Measurements from ENCODE around the gene NPY2R.

NPY2R gene

GRCh38 chr4:155241664-155242063 lies 33.2 kb downstream of the NPY2R start:
- H3K36me3 ChIP-seq (ENCODE audit: control insufficient read depth in 2 of 2, insufficient read depth in 1 of 2, low read length in 2 of 2): no peaks in the 10 kb centered on the region
- H3K9me3 ChIP-seq (ENCODE audit: control insufficient read depth, insufficient read depth, low read depth, low read length): no peaks in the 10 kb centered on the region
- ChIA-PET POLR2A (no interaction called here), CTCF (no interaction called here)
- no peak overlapping the region for H3K4me3 ChIP-seq (ENCODE audit: low read depth, low read length)
- TF ChIP-seq ZNF571 (tag by site-specific recombination; IDR thresholded peaks at IDR 0.05) (no peak), ZNF350 (tag by site-specific recombination; IDR thresholded peaks at IDR 0.05) (no peak), ZNF488 (tag by site-specific recombination; IDR thresholded peaks at IDR 0.05) (no peak), ZNF664 (tag by site-specific recombination; IDR thresholded peaks at IDR 0.05) (no peak), ZNF529 (tag by site-specific recombination; IDR thresholded peaks at IDR 0.05; ENCODE audit: insufficient replicate concordance) (no peak), ZNF239 (tag by site-specific recombination; IDR thresholded peaks at IDR 0.05) (no peak), PBX3 (CRISPR knock-in tag; IDR thresholded peaks at IDR 0.05) (no peak), ZNF561 (tag by site-specific recombination; IDR thresholded peaks at IDR 0.05; ENCODE audit: borderline replicate concordance) (no peak)
- H3K4me1 ChIP-seq (ENCODE audit: control insufficient read depth, insufficient read depth, low read length): no peaks in the 10 kb centered on the region
- H3K27ac ChIP-seq (ENCODE audit: extremely low read depth, low read depth, low read length): no peak overlapping the region

GRCh38 chr4:155245105-155245504 lies 36.7 kb downstream of the NPY2R start:
- CTCF ChIA-PET: no interaction called here
- no peak overlapping the region for H3K27ac ChIP-seq (ENCODE audit: extremely low read depth, low read depth, low read length)
- POLR2A ChIA-PET: no interaction called here
- TF ChIP-seq SP2 (tag by site-specific recombination; IDR thresholded peaks at IDR 0.05): no peak
- TF ChIP-seq ZNF626 (tag by site-specific recombination; IDR thresholded peaks at IDR 0.05): no peak
- no peak for TF ChIP-seq ZNF221 (tag by site-specific recombination; IDR thresholded peaks at IDR 0.05; ENCODE audit: borderline replicate concordance)
- no peak for TF ChIP-seq KLF1 (tag by site-specific recombination; IDR thresholded peaks at IDR 0.05)
- no peak for TF ChIP-seq HOXC10 (CRISPR knock-in tag; IDR thresholded peaks at IDR 0.05)
- no peak for TF ChIP-seq ZNF629 (tag by site-specific recombination; IDR thresholded peaks at IDR 0.05)
- no peak for TF ChIP-seq ZBTB44 (tag by site-specific recombination; IDR thresholded peaks at IDR 0.05)
- TF ChIP-seq SCRT2 (tag by site-specific recombination; IDR thresholded peaks at IDR 0.05): no peak
- TF ChIP-seq OSR2 (tag by site-specific recombination; IDR thresholded peaks at IDR 0.05): no peak
- no peak for TF ChIP-seq PATZ1 (tag by site-specific recombination; IDR thresholded peaks at IDR 0.05)
- TF ChIP-seq ELK4 (IDR thresholded peaks at IDR 0.05; ENCODE audit: borderline replicate concordance, low read depth, low read length): no peak
- TF ChIP-seq GLI4 (tag by site-specific recombination; IDR thresholded peaks at IDR 0.05): no peak
- TF ChIP-seq ZSCAN30 (tag by site-specific recombination; IDR thresholded peaks at IDR 0.05): no peak
- TF ChIP-seq ZNF501 (tag by site-specific recombination; IDR thresholded peaks at IDR 0.05): no peak
- TF ChIP-seq ZNF10 (tag by site-specific recombination; IDR thresholded peaks at IDR 0.05): no peak
- TF ChIP-seq GLIS1 (tag by site-specific recombination; IDR thresholded peaks at IDR 0.05): no peak
- no peak for TF ChIP-seq ZNF76 (tag by site-specific recombination; IDR thresholded peaks at IDR 0.05; ENCODE audit: borderline replicate concordance, low read depth)
- no peak for TF ChIP-seq ZNF624 (tag by site-specific recombination; IDR thresholded peaks at IDR 0.05)
- no peak overlapping the region for H3K4me3 ChIP-seq (ENCODE audit: low read depth, low read length)
- no peaks in the 10 kb centered on the region for H3K4me1 ChIP-seq (ENCODE audit: control insufficient read depth, insufficient read depth, low read length)
- no peaks in the 10 kb centered on the region for H3K9me3 ChIP-seq (ENCODE audit: control insufficient read depth, insufficient read depth, low read depth, low read length)
- no peaks in the 10 kb centered on the region for H3K36me3 ChIP-seq (ENCODE audit: control insufficient read depth in 2 of 2, insufficient read depth in 1 of 2, low read length in 2 of 2)
